ENCODE results near the gene TNRC18.
A peak's percentile ranks its signal among the peaks of the same experiment; 100 is the strongest.
"Not testable (repeated sequence)": the region's sequence is repeated elsewhere in the genome, so short reads cannot be mapped to it uniquely, and the experiment has no call there.

TNRC18 gene

DNA sequence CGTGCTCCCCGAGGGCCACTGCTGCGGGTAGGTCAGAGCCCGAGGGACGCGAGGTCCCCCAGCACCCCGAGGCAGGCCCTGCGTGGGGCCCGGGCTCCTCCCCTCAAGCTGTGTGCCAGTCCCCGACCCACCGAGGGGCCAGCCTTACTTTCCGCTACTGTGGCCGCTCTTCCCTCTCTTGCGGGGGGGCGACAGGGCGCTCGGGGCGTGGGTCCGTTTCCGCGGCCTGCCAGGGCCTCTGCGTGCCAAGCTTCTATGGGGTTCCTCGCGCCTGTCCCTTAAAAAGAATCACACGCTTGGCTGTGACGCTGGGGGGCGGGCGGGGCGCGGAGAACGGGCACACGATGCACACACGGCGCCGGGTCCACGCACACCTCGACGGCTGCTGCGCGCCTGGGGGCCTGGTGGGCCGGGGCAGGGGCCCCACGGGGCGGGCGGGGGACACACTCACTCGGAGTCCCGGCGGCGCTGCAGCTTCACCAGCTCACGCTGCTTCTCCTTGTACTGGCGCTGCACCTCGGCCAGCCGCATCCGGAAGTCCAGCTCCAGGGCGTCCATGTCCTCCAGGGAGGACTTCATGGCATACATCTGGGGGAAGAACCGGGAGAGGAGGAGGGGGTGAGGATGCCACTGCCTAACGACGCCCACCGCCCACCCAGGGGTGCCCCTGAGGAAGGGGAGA is 62.0 kb downstream of the TNRC18 start:
- Histone ChIP-seq H3K36me3 (ENCODE audit: control insufficient read depth in 1 of 2, insufficient read depth in 2 of 2, low read length in 2 of 2) (peaks cover 30% of the 10 kb centered on the region in 2 donors), H3K27ac (ENCODE audit: low read length) (no peak overlapping the region), H3K27me3 (ENCODE audit: low read depth, low read length) (no peaks in the 10 kb centered on the region), H3K4me1 (ENCODE audit: control insufficient read depth in 1 of 2, insufficient read depth in 2 of 2, low read length in 2 of 2) (peaks cover 0 to 42% of the 10 kb centered on the region in 2 donors), H3K9me3 (ENCODE audit: control insufficient read depth in 1 of 2, low read length in 2 of 2) (no peaks in the 10 kb centered on the region), H3K4me3 (ENCODE audit: low read depth in 1 of 2, low read length in 2 of 2) (no peak overlapping the region)

DNA sequence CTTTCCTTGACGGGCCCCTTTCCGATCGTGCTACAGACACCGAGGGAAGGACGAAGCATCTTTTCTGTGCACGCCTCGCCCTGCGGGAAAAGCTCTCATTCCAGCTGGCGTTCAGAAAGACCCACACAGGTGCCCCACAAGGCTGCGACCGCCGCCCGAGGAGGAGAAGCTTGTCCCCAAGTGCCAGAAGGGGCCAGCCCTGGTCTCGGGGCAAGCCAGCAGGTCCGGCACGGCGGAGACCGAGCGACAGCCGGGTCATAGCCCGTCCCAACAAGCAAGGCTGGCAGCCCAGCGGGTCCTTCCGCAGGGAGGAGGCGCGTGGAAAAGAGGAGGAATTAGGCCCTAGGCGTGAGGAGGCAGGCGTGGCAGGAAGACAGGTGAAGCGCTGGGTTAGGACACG is 62.7 kb downstream of the TNRC18 start:
- H3K27ac ChIP-seq (ENCODE audit: low read length), result no peak overlapping the region
- peaks cover 33 to 35% of the 10 kb centered on the region in 2 donors for H3K36me3 ChIP-seq (ENCODE audit: control insufficient read depth in 1 of 2, insufficient read depth in 2 of 2, low read length in 2 of 2)
- no peaks in the 10 kb centered on the region for H3K27me3 ChIP-seq (ENCODE audit: low read depth, low read length)
- H3K4me3 ChIP-seq (ENCODE audit: low read depth in 1 of 2, low read length in 2 of 2), result no peak overlapping the region
- no peaks in the 10 kb centered on the region for H3K9me3 ChIP-seq (ENCODE audit: control insufficient read depth in 1 of 2, low read length in 2 of 2)
- H3K4me1 ChIP-seq (ENCODE audit: control insufficient read depth in 1 of 2, insufficient read depth in 2 of 2, low read length in 2 of 2), result peaks cover 0 to 40% of the 10 kb centered on the region in 2 donors

DNA sequence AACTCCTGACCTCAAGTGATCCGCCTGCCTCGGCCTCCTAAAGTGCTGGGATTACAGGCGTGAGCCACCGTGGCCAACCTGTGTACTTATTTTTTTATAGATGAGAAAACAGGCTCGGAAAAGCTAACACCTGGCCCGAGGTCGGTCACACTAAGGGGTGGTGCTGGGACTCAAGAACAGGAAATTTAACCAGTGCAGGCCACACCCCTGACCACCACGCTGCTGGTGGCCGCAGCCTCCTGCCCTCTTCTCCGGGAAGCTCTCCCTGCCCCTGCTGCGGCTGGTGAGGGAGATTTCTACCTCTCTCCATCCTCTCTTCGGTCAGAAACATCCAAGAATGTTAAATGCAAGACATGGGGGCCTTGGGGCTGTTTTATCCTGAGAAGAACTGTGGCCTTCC is 63.2 kb downstream of the TNRC18 start:
- H3K4me3 ChIP-seq (ENCODE audit: low read depth in 1 of 2, low read length in 2 of 2), result no peak overlapping the region
- H3K27ac ChIP-seq (ENCODE audit: low read length), result no peak overlapping the region
- no peaks in the 10 kb centered on the region for H3K9me3 ChIP-seq (ENCODE audit: control insufficient read depth in 1 of 2, low read length in 2 of 2)
- H3K4me1 ChIP-seq (ENCODE audit: control insufficient read depth in 1 of 2, insufficient read depth in 2 of 2, low read length in 2 of 2), result peaks cover 0 to 43% of the 10 kb centered on the region in 2 donors
- peaks cover 33 to 35% of the 10 kb centered on the region in 2 donors for H3K36me3 ChIP-seq (ENCODE audit: control insufficient read depth in 1 of 2, insufficient read depth in 2 of 2, low read length in 2 of 2)
- no peaks in the 10 kb centered on the region for H3K27me3 ChIP-seq (ENCODE audit: low read depth, low read length)

DNA sequence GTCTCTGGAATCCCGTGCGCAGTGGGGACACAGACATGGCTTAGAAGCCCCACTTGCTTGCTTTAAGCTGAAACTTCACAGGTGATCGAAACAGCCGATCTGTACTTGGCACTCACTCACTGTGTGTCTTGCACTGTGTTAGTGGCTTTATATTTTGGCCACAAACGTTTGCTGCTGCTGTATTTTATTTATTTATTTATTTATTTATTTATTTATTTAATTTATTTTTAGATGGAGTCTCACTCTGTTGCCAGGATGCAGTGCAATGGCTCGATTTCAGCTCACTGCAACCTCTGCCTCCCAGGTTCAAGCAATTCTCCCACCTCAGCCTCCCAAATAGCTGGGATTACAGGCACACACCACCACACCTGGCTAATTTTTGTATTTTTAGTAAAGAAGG is 63.6 kb downstream of the TNRC18 start:
- not testable (repeated sequence) for H3K4me3 ChIP-seq (ENCODE audit: low read depth in 1 of 2, low read length in 2 of 2); H3K27me3 ChIP-seq (ENCODE audit: low read depth, low read length); H3K27ac ChIP-seq (ENCODE audit: low read length); H3K9me3 ChIP-seq (ENCODE audit: control insufficient read depth in 1 of 2, low read length in 2 of 2)
- Histone ChIP-seq H3K4me1 (ENCODE audit: control insufficient read depth in 1 of 2, insufficient read depth in 2 of 2, low read length in 2 of 2) (peaks cover 0 to 47% of the 10 kb centered on the region in 2 donors), H3K36me3 (ENCODE audit: control insufficient read depth in 1 of 2, insufficient read depth in 2 of 2, low read length in 2 of 2) (peaks cover 33 to 35% of the 10 kb centered on the region in 2 donors)

DNA sequence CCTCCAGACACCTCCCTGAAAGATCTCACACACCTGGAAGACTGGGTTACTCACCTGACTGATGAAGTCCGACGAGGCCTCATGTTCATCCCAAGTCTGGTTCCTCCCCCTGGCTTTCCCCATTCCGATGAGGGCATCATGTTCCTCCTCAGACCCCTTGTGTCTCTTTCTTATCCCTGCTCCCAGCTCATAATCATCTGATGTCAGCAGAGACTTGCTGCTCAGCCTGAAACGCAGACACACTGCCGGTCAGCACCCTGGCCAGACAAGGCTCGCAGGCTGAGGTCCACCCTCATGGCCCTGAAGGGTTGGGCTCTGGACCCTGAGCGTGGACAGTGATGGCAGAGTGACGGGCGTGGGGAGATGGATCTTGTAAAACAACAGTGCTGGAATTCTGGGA is 64.3 kb downstream of the TNRC18 start:
- Histone ChIP-seq H3K4me3 (ENCODE audit: low read depth in 1 of 2, low read length in 2 of 2) (no peak overlapping the region), H3K4me1 (ENCODE audit: control insufficient read depth in 1 of 2, insufficient read depth in 2 of 2, low read length in 2 of 2) (peaks cover 0 to 47% of the 10 kb centered on the region in 2 donors), H3K36me3 (ENCODE audit: control insufficient read depth in 1 of 2, insufficient read depth in 2 of 2, low read length in 2 of 2) (peaks cover 33 to 35% of the 10 kb centered on the region in 2 donors), H3K27ac (ENCODE audit: low read length) (no peak overlapping the region), H3K27me3 (ENCODE audit: low read depth, low read length) (no peaks in the 10 kb centered on the region), H3K9me3 (ENCODE audit: control insufficient read depth in 1 of 2, low read length in 2 of 2) (no peaks in the 10 kb centered on the region)

DNA sequence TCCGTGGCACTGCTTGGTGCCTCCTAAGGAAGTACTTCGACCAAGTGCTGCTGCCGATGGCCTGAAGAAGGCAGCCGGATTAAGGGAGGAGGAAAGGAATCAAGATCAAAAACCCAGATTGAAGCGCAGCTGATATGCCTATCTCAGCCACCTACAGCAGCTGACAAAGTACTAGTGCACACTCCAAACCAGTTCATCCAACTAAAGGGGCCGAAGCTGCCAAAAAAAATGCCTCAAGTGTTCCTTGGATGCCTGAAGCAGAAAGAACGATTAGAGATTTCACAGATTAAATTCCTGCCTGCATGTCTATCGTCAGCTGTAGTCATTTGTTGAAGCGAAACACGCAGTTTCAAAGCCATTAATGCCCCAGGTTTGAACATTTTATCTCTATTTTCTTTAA is 65.7 kb downstream of the TNRC18 start:
- H3K4me1 ChIP-seq (ENCODE audit: control insufficient read depth in 1 of 2, insufficient read depth in 2 of 2, low read length in 2 of 2), result peaks cover 0 to 52% of the 10 kb centered on the region in 2 donors
- peaks cover 35 to 41% of the 10 kb centered on the region in 2 donors for H3K36me3 ChIP-seq (ENCODE audit: control insufficient read depth in 1 of 2, insufficient read depth in 2 of 2, low read length in 2 of 2)
- no peak overlapping the region for H3K27ac ChIP-seq (ENCODE audit: low read length)

DNA sequence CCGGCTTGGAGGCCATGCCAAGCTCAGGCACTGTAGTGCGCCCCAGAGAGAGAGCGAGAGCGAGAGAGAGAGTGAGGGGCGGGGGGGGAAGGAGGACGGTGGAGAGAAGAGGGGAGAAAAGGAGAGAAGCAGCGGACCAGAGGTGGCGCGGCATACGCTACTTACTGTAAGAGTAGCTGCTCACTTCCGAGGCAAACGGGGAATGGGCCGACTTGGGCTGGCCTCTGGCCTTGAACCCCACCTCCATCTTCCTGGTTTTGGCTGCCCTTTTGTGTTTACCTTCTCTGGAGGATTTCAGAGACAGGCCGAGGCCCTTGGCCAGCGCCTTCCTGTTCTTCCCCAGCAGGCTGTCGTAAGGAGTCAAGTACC is 66.9 kb downstream of the TNRC18 start:
- Histone ChIP-seq H3K36me3 (ENCODE audit: control insufficient read depth in 1 of 2, insufficient read depth in 2 of 2, low read length in 2 of 2) (peaks cover 37 to 38% of the 10 kb centered on the region in 2 donors), H3K4me1 (ENCODE audit: control insufficient read depth in 1 of 2, insufficient read depth in 2 of 2, low read length in 2 of 2) (peaks cover 0 to 59% of the 10 kb centered on the region in 2 donors), H3K27ac (ENCODE audit: low read length) (no peak overlapping the region), H3K4me3 (ENCODE audit: low read depth in 1 of 2, low read length in 2 of 2) (no peak overlapping the region), H3K9me3 (ENCODE audit: control insufficient read depth in 1 of 2, low read length in 2 of 2) (no peaks in the 10 kb centered on the region), H3K27me3 (ENCODE audit: low read depth, low read length) (no peaks in the 10 kb centered on the region)

More for the DNA sequence above, 65.7 kb downstream of the TNRC18 start:
- Histone ChIP-seq H3K27me3 (ENCODE audit: low read depth, low read length) (no peaks in the 10 kb centered on the region), H3K4me3 (ENCODE audit: low read depth in 1 of 2, low read length in 2 of 2) (no peak overlapping the region), H3K9me3 (ENCODE audit: control insufficient read depth in 1 of 2, low read length in 2 of 2) (no peaks in the 10 kb centered on the region)

DNA sequence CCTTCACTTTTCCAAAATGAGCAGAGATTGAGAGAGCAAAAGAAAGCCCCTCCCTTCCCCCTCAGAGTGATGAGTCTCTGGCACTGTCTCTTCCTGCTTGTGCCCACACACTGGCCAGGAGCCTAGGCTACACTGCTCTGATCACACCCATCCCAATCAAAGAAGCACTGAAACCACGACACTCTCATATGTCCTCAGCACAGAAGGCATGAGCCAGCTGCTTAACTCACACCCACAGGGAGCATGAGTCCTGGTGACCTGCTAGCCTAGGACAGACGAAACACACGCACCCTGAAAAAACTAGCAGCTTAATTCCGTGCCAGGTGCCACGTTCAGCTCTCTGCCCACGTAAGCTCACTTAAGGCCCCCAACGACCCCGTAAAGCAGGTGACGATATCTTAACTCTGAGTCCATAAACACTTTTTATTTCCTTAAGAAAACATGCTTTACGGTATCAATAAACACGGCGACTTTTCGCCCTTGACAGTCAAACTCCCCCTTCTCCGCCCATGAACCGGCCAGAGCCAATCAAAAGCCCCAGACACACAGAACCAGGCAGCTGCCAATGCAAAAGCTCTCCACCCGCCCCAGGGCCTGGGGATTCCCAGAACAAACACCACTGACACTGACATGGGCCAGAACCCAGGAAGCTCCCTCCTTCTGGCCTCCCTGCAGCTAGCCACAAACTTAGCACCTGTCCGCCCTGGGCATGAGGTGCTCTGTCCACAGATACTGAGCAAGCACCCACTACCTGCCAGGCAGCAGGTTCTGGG is 69.0 kb downstream of the TNRC18 start:
- Histone ChIP-seq H3K36me3 (ENCODE audit: control insufficient read depth in 1 of 2, insufficient read depth in 2 of 2, low read length in 2 of 2) (peaks cover 34 to 37% of the 10 kb centered on the region in 2 donors), H3K27ac (ENCODE audit: low read length) (peak overlapping the region; percentile 40), H3K4me3 (ENCODE audit: low read depth in 1 of 2, low read length in 2 of 2) (peak overlapping the region in 1 of 2 donors; percentile 18), H3K9me3 (ENCODE audit: control insufficient read depth in 1 of 2, low read length in 2 of 2) (no peaks in the 10 kb centered on the region), H3K4me1 (ENCODE audit: control insufficient read depth in 1 of 2, insufficient read depth in 2 of 2, low read length in 2 of 2) (peaks cover 0 to 63% of the 10 kb centered on the region in 2 donors), H3K27me3 (ENCODE audit: low read depth, low read length) (no peaks in the 10 kb centered on the region)

DNA sequence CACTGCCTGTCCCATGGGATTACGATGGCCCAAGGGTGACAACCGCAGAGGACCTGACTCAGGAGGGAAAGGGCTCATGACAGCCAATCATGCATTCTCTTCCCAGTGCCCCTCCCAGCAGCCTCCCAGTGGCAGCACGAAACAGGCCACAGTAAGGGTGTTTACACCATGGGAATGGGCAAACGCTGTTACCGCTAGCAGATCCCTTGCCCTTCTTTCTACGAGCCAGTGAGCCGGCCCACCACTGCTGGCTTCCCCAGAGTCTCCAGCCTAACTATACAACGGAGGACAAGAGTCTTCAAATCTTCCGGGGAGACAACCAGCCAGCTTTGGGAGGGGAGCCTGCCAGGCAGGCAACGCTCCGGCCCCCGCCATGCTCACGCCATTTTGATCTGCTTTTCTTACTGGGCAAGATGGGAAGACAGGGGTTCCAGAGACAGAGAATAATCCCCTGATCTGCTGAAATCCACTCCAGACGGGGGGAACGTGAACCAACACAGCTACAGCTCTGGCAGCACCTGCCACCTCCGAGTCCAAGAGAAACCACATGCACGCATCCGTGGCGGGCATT is 71.1 kb downstream of the TNRC18 start:
- Histone ChIP-seq H3K27ac (ENCODE audit: low read length) (no peak overlapping the region), H3K36me3 (ENCODE audit: control insufficient read depth in 1 of 2, insufficient read depth in 2 of 2, low read length in 2 of 2) (peaks cover 15 to 37% of the 10 kb centered on the region in 2 donors), H3K4me1 (ENCODE audit: control insufficient read depth in 1 of 2, insufficient read depth in 2 of 2, low read length in 2 of 2) (peaks cover 0 to 63% of the 10 kb centered on the region in 2 donors)

DNA sequence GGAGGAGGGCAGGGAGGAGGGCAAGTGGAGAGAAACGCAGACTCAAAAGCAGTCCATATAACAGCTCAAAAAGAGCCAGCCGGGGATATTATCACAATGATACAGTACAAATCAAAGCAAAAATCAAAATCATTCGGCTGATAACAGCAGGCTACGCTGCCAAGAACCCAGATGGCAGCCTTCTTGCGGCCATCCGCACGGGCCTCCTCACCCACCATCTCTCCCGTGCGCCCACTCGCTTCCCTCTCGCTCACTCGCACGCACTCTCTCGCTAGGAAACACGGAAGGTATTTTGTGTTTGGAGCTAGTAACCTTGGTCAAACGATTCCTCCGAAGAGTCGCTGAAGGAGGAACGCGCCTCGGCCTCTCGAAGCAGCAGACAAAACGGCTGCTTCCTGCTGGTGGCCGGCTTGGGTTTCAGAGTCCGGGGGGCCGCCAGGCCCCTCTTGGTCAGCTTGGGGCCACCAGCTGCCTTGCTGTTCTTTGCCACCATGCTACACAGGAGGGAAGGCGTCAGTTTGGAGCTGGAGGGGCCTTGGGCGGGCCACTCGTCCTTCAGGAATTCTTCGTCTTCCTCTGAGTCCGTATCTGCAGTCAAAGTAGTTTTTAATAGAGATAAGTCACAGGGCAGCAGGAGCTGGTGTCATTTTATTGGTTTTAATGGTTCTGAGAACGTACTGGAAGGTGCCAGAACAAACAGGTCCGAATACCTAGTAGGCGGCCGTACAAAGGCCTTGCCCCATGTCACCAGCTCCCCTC is 71.9 kb downstream of the TNRC18 start:
- H3K27me3 ChIP-seq (ENCODE audit: low read depth, low read length), result no peaks in the 10 kb centered on the region
- no peaks in the 10 kb centered on the region for H3K9me3 ChIP-seq (ENCODE audit: control insufficient read depth in 1 of 2, low read length in 2 of 2)
- H3K4me3 ChIP-seq (ENCODE audit: low read depth in 1 of 2, low read length in 2 of 2), result no peak overlapping the region
- peaks cover 0 to 61% of the 10 kb centered on the region in 2 donors for H3K4me1 ChIP-seq (ENCODE audit: control insufficient read depth in 1 of 2, insufficient read depth in 2 of 2, low read length in 2 of 2)
- H3K36me3 ChIP-seq (ENCODE audit: control insufficient read depth in 1 of 2, insufficient read depth in 2 of 2, low read length in 2 of 2), result peaks cover 15 to 35% of the 10 kb centered on the region in 2 donors
- no peak overlapping the region for H3K27ac ChIP-seq (ENCODE audit: low read length)

More for the DNA sequence above, 71.1 kb downstream of the TNRC18 start:
- no peaks in the 10 kb centered on the region for H3K9me3 ChIP-seq (ENCODE audit: control insufficient read depth in 1 of 2, low read length in 2 of 2)
- no peak overlapping the region for H3K4me3 ChIP-seq (ENCODE audit: low read depth in 1 of 2, low read length in 2 of 2)
- H3K27me3 ChIP-seq (ENCODE audit: low read depth, low read length), result no peaks in the 10 kb centered on the region
